NB4 (cell line): ENCODE results near the gene SI.

Experiments
- CTCF ChIP-seq: IDR thresholded peaks from one replicate; pipeline ENCODE4 v1.5.1; 2012; ENCODE audit warnings: low read depth, low read length
- MYC ChIP-seq: IDR thresholded peaks from 2 replicates; pipeline ENCODE4 v1.6.1; 2011; ENCODE audit warnings: low read depth, low read length

- TF ChIP-seq CTCF: no peak
- no peak for TF ChIP-seq MYC
Measured at GRCh38 chr3:165040186-165040585, 38.1 kb downstream of the SI start.
